ENCODE data around the gene TANC1. TPM values are rescaled to one million over a fixed set of nuclear protein-coding genes. Genes with fewer than 3 reads are reported as not detected.

The TANC1 gene
- total RNA-seq, 1 experiment from 2014 or later, result 2.5 TPM

DNA sequence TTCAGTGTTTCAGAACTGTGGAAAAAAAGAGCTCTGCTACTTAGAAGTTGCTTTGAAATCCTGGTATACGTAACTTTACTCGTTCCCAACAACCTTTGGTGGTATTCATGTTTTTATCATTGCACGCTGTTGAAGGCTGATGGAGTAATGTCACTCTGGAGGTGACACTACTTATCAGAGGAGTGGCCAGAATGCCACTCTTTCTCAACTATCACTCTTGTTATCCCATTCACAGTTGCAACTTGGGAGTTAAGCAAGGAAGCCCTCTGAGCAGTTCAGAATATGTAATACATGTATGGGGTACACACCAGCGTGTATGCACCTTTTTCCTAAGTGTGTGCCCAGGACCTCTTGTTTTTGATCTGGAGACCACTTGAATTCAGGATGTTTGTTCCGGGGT lies 53.6 kb downstream of the TANC1 start:
- H3K4me1 Mint-ChIP-seq, result peaks cover 9% of the 10 kb centered on the region in 2 experiments
- Histone ChIP-seq H4K8ac (replicated peaks; ENCODE audit: insufficient read length, low read depth, low read length) (no peak overlapping the region), H2BK5ac (ENCODE audit: insufficient read length, low read length) (no peak overlapping the region), H2AFZ (ENCODE audit: low read length) (no peak overlapping the region), H2BK120ac (ENCODE audit: low read depth, low read length, poor library complexity, severe bottlenecking) (no peak overlapping the region), H3K9me3 (ENCODE audit: control insufficient read depth, low read depth, low read length) (no peaks in the 10 kb centered on the region), H3K14ac (ENCODE audit: insufficient read depth, low read length) (no peak overlapping the region), H3K4me1 (ENCODE audit: insufficient read depth, low read length) (peaks cover 6% of the 10 kb centered on the region; the same call in 1 of the 2 replicates), H3K23ac (ENCODE audit: insufficient read length, low read depth, low read length) (no peak overlapping the region), H3T11ph (ENCODE audit: low read length) (no peak overlapping the region), H3K79me1 (ENCODE audit: insufficient read depth, low read depth, low read length, poor library complexity, severe bottlenecking) (no peaks in the 10 kb centered on the region), H4K91ac (ENCODE audit: insufficient read length, low read depth, low read length) (no peak overlapping the region), H2AK5ac (ENCODE audit: insufficient read length, low read length) (no peak overlapping the region), H4K5ac (ENCODE audit: insufficient read length, low read depth, low read length) (no peak overlapping the region), H3K4me2 (ENCODE audit: insufficient read depth, insufficient read length, low read length) (no peak overlapping the region), H2BK12ac (ENCODE audit: insufficient read length, low read depth, low read length) (no peak overlapping the region), H2BK20ac (ENCODE audit: low read depth, low read length, poor library complexity, severe bottlenecking) (no peak overlapping the region), H3K18ac (ENCODE audit: insufficient read length, low read depth, low read length) (no peak overlapping the region), H3K9ac (ENCODE audit: extremely low read depth, insufficient read length, low read length) (no peak overlapping the region), H3K27ac (ENCODE audit: insufficient read length, low read depth, low read length) (no peak overlapping the region), H3K56ac (ENCODE audit: insufficient read length, low read depth, low read length) (no peak overlapping the region), H3K27me3 (ENCODE audit: insufficient read depth, low read length) (no peaks in the 10 kb centered on the region; the same call in 1 of the 2 replicates), H3K4ac (ENCODE audit: low read depth, low read length) (no peak overlapping the region), H3K79me2 (ENCODE audit: insufficient read depth, low read length) (no peaks in the 10 kb centered on the region), H4K20me1 (ENCODE audit: control insufficient read depth, insufficient read depth, insufficient read length) (no peaks in the 10 kb centered on the region), H2BK15ac (ENCODE audit: low read depth, low read length) (no peak overlapping the region), H3K23me2 (ENCODE audit: insufficient read length, low read depth, low read length, poor library complexity, severe bottlenecking) (no peaks in the 10 kb centered on the region)
- no peak overlapping the region for H3K4me3 Mint-ChIP-seq
- no peaks in the 10 kb centered on the region for H3K9me3 Mint-ChIP-seq
- DNase-seq, result no peak
- no CpG with 5 or more reads among the region's 5 CpGs for WGBS (ENCODE audit: extremely low coverage, insufficient read length, low lambda C conversion rate)
- no peaks in the 10 kb centered on the region for H3K27me3 Mint-ChIP-seq (ENCODE audit: low read depth)
- no peak overlapping the region for H3K27ac Mint-ChIP-seq
- TF ChIP-seq, protein P1, sequence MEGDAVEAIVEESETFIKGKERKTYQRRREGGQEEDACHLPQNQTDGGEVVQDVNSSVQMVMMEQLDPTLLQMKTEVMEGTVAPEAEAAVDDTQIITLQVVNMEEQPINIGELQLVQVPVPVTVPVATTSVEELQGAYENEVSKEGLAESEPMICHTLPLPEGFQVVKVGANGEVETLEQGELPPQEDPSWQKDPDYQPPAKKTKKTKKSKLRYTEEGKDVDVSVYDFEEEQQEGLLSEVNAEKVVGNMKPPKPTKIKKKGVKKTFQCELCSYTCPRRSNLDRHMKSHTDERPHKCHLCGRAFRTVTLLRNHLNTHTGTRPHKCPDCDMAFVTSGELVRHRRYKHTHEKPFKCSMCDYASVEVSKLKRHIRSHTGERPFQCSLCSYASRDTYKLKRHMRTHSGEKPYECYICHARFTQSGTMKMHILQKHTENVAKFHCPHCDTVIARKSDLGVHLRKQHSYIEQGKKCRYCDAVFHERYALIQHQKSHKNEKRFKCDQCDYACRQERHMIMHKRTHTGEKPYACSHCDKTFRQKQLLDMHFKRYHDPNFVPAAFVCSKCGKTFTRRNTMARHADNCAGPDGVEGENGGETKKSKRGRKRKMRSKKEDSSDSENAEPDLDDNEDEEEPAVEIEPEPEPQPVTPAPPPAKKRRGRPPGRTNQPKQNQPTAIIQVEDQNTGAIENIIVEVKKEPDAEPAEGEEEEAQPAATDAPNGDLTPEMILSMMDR (conservative IDR thresholded peaks at IDR 0.05), result no peak
- peaks cover 0 to under 1% (median 0%) of the 10 kb centered on the region in 3 experiments; a peak in 2 of 7 replicates for H3K36me3 Mint-ChIP-seq (ENCODE audit: insufficient read depth in 1 of 3, low read depth in 3 of 3)
